GM23338 (cell line): Measurements from ENCODE around the gene MCTP2. TPM values are rescaled to one million over a fixed set of nuclear protein-coding genes. Genes with fewer than 3 reads are reported as not detected.

Experiments
- ATAC-seq: fragments of 200-7000 bp; cut with Tn5 transposase; 3 replicates; pipeline ENCODE4 v1.9.1; 2020
- DNase-seq: peaks from one replicate; pipeline ENCODE4 v3.0.0-alpha.2; 2015; ENCODE audit warnings: low spot score
- H2AFZ ChIP-seq: fragments of 200-600 bp; sonication (generic); 2 replicates; pipeline ENCODE4 v1.8.0; 2016; ENCODE audit warnings: antibody characterized with exemption, mild to moderate bottlenecking, moderate library complexity
- H3F3A ChIP-seq: fragments of 200-600 bp; sonication (generic); replicated peaks from 2 replicates; pipeline ENCODE4 v1.8.0; 2017; ENCODE audit warnings: antibody characterized with exemption, mixed run types, low read depth
- H3K27ac ChIP-seq: fragments of 200-600 bp; sonication (generic); 2 replicates; pipeline ENCODE4 v1.6.1; 2016; ENCODE audit warnings: low read depth
- H3K27me3 ChIP-seq: fragments of 200-600 bp; sonication (generic); 2 replicates; pipeline ENCODE4 v1.8.0; 2016; ENCODE audit warnings: mild to moderate bottlenecking, mixed run types, moderate library complexity; ENCODE audit not compliant: insufficient read depth
- H3K36me3 ChIP-seq: fragments of 200-600 bp; sonication (generic); 2 replicates; pipeline ENCODE4 v1.8.0; 2016; ENCODE audit warnings: mild to moderate bottlenecking; ENCODE audit not compliant: insufficient read depth
- H3K4me1 ChIP-seq: fragments of 200-600 bp; sonication (generic); 2 replicates; pipeline ENCODE4 v1.8.0; 2016; ENCODE audit warnings: mild to moderate bottlenecking, moderate library complexity; ENCODE audit not compliant: insufficient read depth
- H3K4me2 ChIP-seq: fragments of 200-600 bp; sonication (generic); 2 replicates; pipeline ENCODE4 v1.7.1; 2017; ENCODE audit warnings: mixed run types
- H3K4me3 ChIP-seq: fragments of 200-600 bp; sonication (generic); 2 replicates; pipeline ENCODE4 v1.6.1; 2016; ENCODE audit warnings: mixed run types
- H3K79me2 ChIP-seq: fragments of 200-600 bp; sonication (generic); replicated peaks from 2 replicates; pipeline ENCODE4 v1.8.0; 2017; ENCODE audit warnings: mild to moderate bottlenecking; ENCODE audit not compliant: insufficient read depth
- H3K9me2 ChIP-seq: fragments of 200-600 bp; sonication (generic); 2 replicates; pipeline ENCODE4 v1.8.0; 2017; ENCODE audit not compliant: insufficient read depth
- H4K20me1 ChIP-seq: fragments of 200-600 bp; sonication (generic); replicated peaks from 2 replicates; pipeline ENCODE4 v1.8.0; 2017; ENCODE audit warnings: mild to moderate bottlenecking; ENCODE audit not compliant: insufficient read depth
- H3K27ac Mint-ChIP-seq: 2 replicates; pipeline ENCODE4 v1.8.0; 2020; ENCODE audit warnings: inconsistent platforms, mild to moderate bottlenecking, moderate library complexity, mixed read lengths
- H3K27me3 Mint-ChIP-seq: 3 replicates; pipeline ENCODE4 v1.8.0; 2022; ENCODE audit warnings: low read depth, mild to moderate bottlenecking, moderate library complexity, mixed read lengths, inconsistent platforms; ENCODE audit not compliant: insufficient read depth, poor library complexity
- H3K36me3 Mint-ChIP-seq: 3 replicates; pipeline ENCODE4 v1.8.0; 2021; ENCODE audit warnings: low read depth, mild to moderate bottlenecking, inconsistent platforms, moderate library complexity, mixed read lengths
- H3K4me1 Mint-ChIP-seq: 3 replicates; pipeline ENCODE4 v1.8.0; 2020; ENCODE audit warnings: mild to moderate bottlenecking, inconsistent platforms, mixed read lengths
- H3K4me3 Mint-ChIP-seq: 3 replicates; pipeline ENCODE4 v1.8.0; 2021; ENCODE audit warnings: moderate library complexity, mild to moderate bottlenecking, inconsistent platforms, mixed read lengths
- H3K9me3 Mint-ChIP-seq: 3 replicates; pipeline ENCODE4 v1.8.0; 2020; ENCODE audit warnings: moderate library complexity, mild to moderate bottlenecking, inconsistent platforms, mixed read lengths
- CREB1 ChIP-seq: fragments of 250-450 bp; sonication (Bioruptor Pico); IDR thresholded peaks from 2 replicates; pipeline ENCODE4 v1.5.0; 2020; ENCODE audit warnings: low read depth, mild to moderate bottlenecking, moderate library complexity
- EZH2 ChIP-seq: fragments of 200-600 bp; sonication (generic); IDR thresholded peaks from one replicate; pipeline ENCODE4 v1.8.0; 2017; ENCODE audit warnings: antibody characterized with exemption, mild to moderate bottlenecking, low read depth; ENCODE audit not compliant: unreplicated experiment
- EZH2phosphoT487 ChIP-seq: fragments of 200-600 bp; sonication (generic); IDR thresholded peaks from one replicate; pipeline ENCODE4 v1.8.1; 2018; ENCODE audit warnings: antibody characterized with exemption; ENCODE audit not compliant: unreplicated experiment
- JUNB ChIP-seq: IDR thresholded peaks from one replicate; pipeline ENCODE4 v1.6.1; 2016; ENCODE audit warnings: antibody characterized with exemption; ENCODE audit not compliant: unreplicated experiment
- NANOG ChIP-seq: IDR thresholded peaks from 2 replicates; pipeline ENCODE4 v1.6.1; 2016; ENCODE audit warnings: antibody characterized with exemption, borderline replicate concordance
- POLR2AphosphoS5 ChIP-seq: IDR thresholded peaks from 2 replicates; pipeline ENCODE4 v1.6.1; 2016; ENCODE audit warnings: antibody characterized with exemption, low read depth
- STAT1 ChIP-seq: IDR thresholded peaks from one replicate; pipeline ENCODE4 v1.6.1; 2016; ENCODE audit warnings: antibody characterized with exemption; ENCODE audit not compliant: unreplicated experiment
- ZNF114 ChIP-seq: fragments of 250-450 bp; sonication (Bioruptor Pico); IDR thresholded peaks from 2 replicates; pipeline ENCODE4 v1.5.0; 2020; ENCODE audit warnings: mild to moderate bottlenecking, moderate library complexity
- ZNF331 ChIP-seq: fragments of 250-450 bp; sonication (Bioruptor Pico); IDR thresholded peaks from 2 replicates; pipeline ENCODE4 v1.5.0; 2020; ENCODE audit warnings: low read depth, mild to moderate bottlenecking, moderate library complexity
- polyA plus RNA-seq: library from polyadenylated mRNA; unstranded; fragments of >200 nt; fragmentation: Nextera tagmentation; extraction: Ambion mirVana; gene quantifications from 2 replicates; pipeline ENCODE4 v1.2.1, GENCODE V29; 2016
- total RNA-seq: library from RNA; depleted of rRNA; stranded (reverse); fragments of >200 nt; shearing (Covaris generic); gene quantifications from 2 replicates; pipeline ENCODE4 v1.2.3, GENCODE V29; 2014
- TF ChIP-seq, protein P1 (sequence below): IDR thresholded peaks from 2 replicates; pipeline ENCODE4 v1.6.1; 2016; ENCODE audit warnings: antibody characterized with exemption
- TF ChIP-seq, protein P2 (sequence below): fragments of 250-450 bp; sonication (Bioruptor Pico); IDR thresholded peaks from 2 replicates; pipeline ENCODE4 v1.5.0; 2020; ENCODE audit warnings: mild to moderate bottlenecking, moderate library complexity
- TF ChIP-seq, protein P3 (sequence below), 2 experiments: fragments of 200-600 bp in 1 of 2; sonication (generic) in 1 of 2; conservative IDR thresholded peaks; 2 replicates each; pipeline versions ENCODE4 v1.5.1 to v1.6.1; 2016 to 2017; ENCODE audit warnings: antibody characterized with exemption in 2 of 2, low read depth in 2 of 2, mild to moderate bottlenecking in 2 of 2, moderate library complexity in 1 of 2
- TF ChIP-seq, protein P4 (sequence below): IDR thresholded peaks from one replicate; pipeline ENCODE4 v1.6.1; 2018; ENCODE audit warnings: antibody characterized with exemption; ENCODE audit not compliant: unreplicated experiment

The MCTP2 gene
- total and polyA plus RNA-seq, 2 experiments from 2014 or later = 1.8 to 5.5 TPM

DNA sequence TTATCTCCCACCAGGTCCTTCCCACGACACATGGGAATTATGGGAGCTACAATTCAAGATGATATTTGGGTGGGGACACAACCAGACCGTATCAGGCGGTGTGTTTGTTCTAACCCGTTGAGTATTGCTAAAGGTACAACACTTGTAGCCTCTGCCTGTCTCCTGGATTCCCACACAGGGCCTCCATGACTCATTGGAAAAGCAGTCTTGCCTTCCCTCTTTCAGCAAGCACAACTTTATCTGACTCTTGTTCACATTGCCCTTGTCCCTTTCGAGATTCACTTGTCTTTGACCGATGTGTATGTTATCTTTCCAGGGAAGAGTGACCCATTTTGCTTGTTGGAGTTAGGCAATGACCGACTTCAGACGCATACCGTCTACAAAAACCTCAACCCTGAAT lies 152.3 kb downstream of the MCTP2 start:
- no peaks in the 10 kb centered on the region for H3K4me1 ChIP-seq
- H3K36me3 ChIP-seq = no peaks in the 10 kb centered on the region
- no peaks in the 10 kb centered on the region for H3K27me3 ChIP-seq
- no peak overlapping the region for H3K4me2 ChIP-seq
- Mint-ChIP-seq H3K9me3 (no peaks in the 10 kb centered on the region), H3K27ac (no peak overlapping the region), H3K27me3 (peaks cover 5% of the 10 kb centered on the region), H3K4me1 (peaks cover 11% of the 10 kb centered on the region), H3K4me3 (no peak overlapping the region), H3K36me3 (no peaks in the 10 kb centered on the region)
- DNase-seq (no peak), ATAC-seq (no peak)
- no peak overlapping the region for H3K4me3 ChIP-seq
- no peaks in the 10 kb centered on the region for H4K20me1 ChIP-seq
- no peaks in the 10 kb centered on the region for H3K9me2 ChIP-seq
- H3F3A ChIP-seq = no peaks in the 10 kb centered on the region
- no peak overlapping the region for H3K27ac ChIP-seq
- H3K79me2 ChIP-seq = no peaks in the 10 kb centered on the region
- no peak overlapping the region for H2AFZ ChIP-seq
- TF ChIP-seq JUNB = no peak
- no peak for TF ChIP-seq EZH2
- no peak for TF ChIP-seq ZNF114 (CRISPR knock-in tag)
- no peak for TF ChIP-seq EZH2phosphoT487
- TF ChIP-seq, protein P1, sequence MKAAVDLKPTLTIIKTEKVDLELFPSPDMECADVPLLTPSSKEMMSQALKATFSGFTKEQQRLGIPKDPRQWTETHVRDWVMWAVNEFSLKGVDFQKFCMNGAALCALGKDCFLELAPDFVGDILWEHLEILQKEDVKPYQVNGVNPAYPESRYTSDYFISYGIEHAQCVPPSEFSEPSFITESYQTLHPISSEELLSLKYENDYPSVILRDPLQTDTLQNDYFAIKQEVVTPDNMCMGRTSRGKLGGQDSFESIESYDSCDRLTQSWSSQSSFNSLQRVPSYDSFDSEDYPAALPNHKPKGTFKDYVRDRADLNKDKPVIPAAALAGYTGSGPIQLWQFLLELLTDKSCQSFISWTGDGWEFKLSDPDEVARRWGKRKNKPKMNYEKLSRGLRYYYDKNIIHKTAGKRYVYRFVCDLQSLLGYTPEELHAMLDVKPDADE = no peak
- TF ChIP-seq CREB1 = no peak
- TF ChIP-seq, protein P2, sequence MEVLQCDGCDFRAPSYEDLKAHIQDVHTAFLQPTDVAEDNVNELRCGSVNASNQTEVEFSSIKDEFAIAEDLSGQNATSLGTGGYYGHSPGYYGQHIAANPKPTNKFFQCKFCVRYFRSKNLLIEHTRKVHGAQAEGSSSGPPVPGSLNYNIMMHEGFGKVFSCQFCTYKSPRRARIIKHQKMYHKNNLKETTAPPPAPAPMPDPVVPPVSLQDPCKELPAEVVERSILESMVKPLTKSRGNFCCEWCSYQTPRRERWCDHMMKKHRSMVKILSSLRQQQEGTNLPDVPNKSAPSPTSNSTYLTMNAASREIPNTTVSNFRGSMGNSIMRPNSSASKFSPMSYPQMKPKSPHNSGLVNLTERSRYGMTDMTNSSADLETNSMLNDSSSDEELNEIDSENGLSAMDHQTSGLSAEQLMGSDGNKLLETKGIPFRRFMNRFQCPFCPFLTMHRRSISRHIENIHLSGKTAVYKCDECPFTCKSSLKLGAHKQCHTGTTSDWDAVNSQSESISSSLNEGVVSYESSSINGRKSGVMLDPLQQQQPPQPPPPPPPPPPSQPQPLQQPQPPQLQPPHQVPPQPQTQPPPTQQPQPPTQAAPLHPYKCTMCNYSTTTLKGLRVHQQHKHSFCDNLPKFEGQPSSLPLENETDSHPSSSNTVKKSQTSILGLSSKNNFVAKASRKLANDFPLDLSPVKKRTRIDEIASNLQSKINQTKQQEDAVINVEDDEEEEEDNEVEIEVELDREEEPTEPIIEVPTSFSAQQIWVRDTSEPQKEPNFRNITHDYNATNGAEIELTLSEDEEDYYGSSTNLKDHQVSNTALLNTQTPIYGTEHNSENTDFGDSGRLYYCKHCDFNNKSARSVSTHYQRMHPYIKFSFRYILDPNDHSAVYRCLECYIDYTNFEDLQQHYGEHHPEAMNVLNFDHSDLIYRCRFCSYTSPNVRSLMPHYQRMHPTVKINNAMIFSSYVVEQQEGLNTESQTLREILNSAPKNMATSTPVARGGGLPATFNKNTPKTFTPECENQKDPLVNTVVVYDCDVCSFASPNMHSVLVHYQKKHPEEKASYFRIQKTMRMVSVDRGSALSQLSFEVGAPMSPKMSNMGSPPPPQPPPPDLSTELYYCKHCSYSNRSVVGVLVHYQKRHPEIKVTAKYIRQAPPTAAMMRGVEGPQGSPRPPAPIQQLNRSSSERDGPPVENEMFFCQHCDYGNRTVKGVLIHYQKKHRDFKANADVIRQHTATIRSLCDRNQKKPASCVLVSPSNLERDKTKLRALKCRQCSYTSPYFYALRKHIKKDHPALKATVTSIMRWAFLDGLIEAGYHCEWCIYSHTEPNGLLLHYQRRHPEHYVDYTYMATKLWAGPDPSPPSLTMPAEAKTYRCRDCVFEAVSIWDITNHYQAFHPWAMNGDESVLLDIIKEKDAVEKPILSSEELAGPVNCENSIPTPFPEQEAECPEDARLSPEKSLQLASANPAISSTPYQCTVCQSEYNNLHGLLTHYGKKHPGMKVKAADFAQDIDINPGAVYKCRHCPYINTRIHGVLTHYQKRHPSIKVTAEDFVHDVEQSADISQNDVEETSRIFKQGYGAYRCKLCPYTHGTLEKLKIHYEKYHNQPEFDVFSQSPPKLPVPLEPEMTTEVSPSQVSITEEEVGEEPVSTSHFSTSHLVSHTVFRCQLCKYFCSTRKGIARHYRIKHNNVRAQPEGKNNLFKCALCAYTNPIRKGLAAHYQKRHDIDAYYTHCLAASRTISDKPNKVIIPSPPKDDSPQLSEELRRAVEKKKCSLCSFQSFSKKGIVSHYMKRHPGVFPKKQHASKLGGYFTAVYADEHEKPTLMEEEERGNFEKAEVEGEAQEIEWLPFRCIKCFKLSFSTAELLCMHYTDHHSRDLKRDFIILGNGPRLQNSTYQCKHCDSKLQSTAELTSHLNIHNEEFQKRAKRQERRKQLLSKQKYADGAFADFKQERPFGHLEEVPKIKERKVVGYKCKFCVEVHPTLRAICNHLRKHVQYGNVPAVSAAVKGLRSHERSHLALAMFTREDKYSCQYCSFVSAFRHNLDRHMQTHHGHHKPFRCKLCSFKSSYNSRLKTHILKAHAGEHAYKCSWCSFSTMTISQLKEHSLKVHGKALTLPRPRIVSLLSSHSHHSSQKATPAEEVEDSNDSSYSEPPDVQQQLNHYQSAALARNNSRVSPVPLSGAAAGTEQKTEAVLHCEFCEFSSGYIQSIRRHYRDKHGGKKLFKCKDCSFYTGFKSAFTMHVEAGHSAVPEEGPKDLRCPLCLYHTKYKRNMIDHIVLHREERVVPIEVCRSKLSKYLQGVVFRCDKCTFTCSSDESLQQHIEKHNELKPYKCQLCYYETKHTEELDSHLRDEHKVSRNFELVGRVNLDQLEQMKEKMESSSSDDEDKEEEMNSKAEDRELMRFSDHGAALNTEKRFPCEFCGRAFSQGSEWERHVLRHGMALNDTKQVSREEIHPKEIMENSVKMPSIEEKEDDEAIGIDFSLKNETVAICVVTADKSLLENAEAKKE = no peak
- no peak for TF ChIP-seq POLR2AphosphoS5
- TF ChIP-seq ZNF331 (CRISPR knock-in tag) = no peak
- TF ChIP-seq, protein P3, sequence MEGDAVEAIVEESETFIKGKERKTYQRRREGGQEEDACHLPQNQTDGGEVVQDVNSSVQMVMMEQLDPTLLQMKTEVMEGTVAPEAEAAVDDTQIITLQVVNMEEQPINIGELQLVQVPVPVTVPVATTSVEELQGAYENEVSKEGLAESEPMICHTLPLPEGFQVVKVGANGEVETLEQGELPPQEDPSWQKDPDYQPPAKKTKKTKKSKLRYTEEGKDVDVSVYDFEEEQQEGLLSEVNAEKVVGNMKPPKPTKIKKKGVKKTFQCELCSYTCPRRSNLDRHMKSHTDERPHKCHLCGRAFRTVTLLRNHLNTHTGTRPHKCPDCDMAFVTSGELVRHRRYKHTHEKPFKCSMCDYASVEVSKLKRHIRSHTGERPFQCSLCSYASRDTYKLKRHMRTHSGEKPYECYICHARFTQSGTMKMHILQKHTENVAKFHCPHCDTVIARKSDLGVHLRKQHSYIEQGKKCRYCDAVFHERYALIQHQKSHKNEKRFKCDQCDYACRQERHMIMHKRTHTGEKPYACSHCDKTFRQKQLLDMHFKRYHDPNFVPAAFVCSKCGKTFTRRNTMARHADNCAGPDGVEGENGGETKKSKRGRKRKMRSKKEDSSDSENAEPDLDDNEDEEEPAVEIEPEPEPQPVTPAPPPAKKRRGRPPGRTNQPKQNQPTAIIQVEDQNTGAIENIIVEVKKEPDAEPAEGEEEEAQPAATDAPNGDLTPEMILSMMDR (conservative IDR thresholded peaks at IDR 0.05; ENCODE audit: low read depth in 2 of 2) = no peak
- TF ChIP-seq NANOG = no peak
- TF ChIP-seq, protein P4, sequence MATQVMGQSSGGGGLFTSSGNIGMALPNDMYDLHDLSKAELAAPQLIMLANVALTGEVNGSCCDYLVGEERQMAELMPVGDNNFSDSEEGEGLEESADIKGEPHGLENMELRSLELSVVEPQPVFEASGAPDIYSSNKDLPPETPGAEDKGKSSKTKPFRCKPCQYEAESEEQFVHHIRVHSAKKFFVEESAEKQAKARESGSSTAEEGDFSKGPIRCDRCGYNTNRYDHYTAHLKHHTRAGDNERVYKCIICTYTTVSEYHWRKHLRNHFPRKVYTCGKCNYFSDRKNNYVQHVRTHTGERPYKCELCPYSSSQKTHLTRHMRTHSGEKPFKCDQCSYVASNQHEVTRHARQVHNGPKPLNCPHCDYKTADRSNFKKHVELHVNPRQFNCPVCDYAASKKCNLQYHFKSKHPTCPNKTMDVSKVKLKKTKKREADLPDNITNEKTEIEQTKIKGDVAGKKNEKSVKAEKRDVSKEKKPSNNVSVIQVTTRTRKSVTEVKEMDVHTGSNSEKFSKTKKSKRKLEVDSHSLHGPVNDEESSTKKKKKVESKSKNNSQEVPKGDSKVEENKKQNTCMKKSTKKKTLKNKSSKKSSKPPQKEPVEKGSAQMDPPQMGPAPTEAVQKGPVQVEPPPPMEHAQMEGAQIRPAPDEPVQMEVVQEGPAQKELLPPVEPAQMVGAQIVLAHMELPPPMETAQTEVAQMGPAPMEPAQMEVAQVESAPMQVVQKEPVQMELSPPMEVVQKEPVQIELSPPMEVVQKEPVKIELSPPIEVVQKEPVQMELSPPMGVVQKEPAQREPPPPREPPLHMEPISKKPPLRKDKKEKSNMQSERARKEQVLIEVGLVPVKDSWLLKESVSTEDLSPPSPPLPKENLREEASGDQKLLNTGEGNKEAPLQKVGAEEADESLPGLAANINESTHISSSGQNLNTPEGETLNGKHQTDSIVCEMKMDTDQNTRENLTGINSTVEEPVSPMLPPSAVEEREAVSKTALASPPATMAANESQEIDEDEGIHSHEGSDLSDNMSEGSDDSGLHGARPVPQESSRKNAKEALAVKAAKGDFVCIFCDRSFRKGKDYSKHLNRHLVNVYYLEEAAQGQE = no peak
- TF ChIP-seq STAT1 = no peak
